ENCODE measurements around the gene RRAS2. TPM values are rescaled to one million over a fixed set of nuclear protein-coding genes. Genes with fewer than 3 reads are reported as not detected.

Gene RRAS2
- polyA plus RNA-seq, 3 donors: 0.19 to 0.31 TPM; not detected in 1

- Mint-ChIP-seq H3K9me3 (no peaks in the 10 kb centered on the region), H3K4me3 (no peak overlapping the region), H3K4me1 (no peaks in the 10 kb centered on the region), H3K36me3 (no peaks in the 10 kb centered on the region), H3K27me3 (ENCODE audit: low read depth in 3 of 3) (peaks cover 1 to 22% (median 4%) of the 10 kb centered on the region in 3 donors), H3K27ac (no peak overlapping the region)
- Histone ChIP-seq H3K79me2 (ENCODE audit: insufficient read depth, low read length) (no peaks in the 10 kb centered on the region), H3K27me3 (ENCODE audit: control insufficient read depth in 2 of 2, insufficient read depth in 2 of 2, low read length in 2 of 2) (peaks cover 2 to 4% of the 10 kb centered on the region in 2 donors), H3K36me3 (replicated peaks in 1 of 2; ENCODE audit: control insufficient read depth in 1 of 2, insufficient read depth in 2 of 2, low read length in 2 of 2) (no peaks in the 10 kb centered on the region), H3K9ac (ENCODE audit: insufficient read depth, low read length, poor library complexity, severe bottlenecking) (no peak overlapping the region), H2AFZ (ENCODE audit: insufficient read depth, low read depth, low read length, poor library complexity, severe bottlenecking) (no peak overlapping the region), H4K20me1 (ENCODE audit: insufficient read depth, low read length) (no peaks in the 10 kb centered on the region), H3K27ac (ENCODE audit: low read depth in 1 of 2, low read length in 2 of 2) (no peak overlapping the region), H3K4me1 (ENCODE audit: control insufficient read depth in 1 of 2, insufficient read depth in 2 of 2, low read length in 2 of 2) (no peaks in the 10 kb centered on the region), H3K9me3 (replicated peaks in 1 of 2; ENCODE audit: control insufficient read depth in 1 of 2, insufficient read depth in 1 of 2, low read length in 2 of 2) (no peaks in the 10 kb centered on the region), H3K4me3 (replicated peaks in 1 of 3; ENCODE audit: low read depth in 2 of 3, low read length in 3 of 3) (no peak overlapping the region), H3K4me2 (replicated peaks; ENCODE audit: extremely low read depth, low read length, poor library complexity, severe bottlenecking) (no peak overlapping the region)
- no peak for DNase-seq
- intact Hi-C loops (cut with micrococcal nuclease): no loop called here
- TF ChIP-seq CTCF (IDR thresholded peaks at IDR 0.05): no peak
Observed at GRCh38 chr11:14396273-14396672, 37.3 kb upstream of the RRAS2 start.

GRCh38 chr11:14393889-14394288 lies 34.9 kb upstream of the RRAS2 start:
- no peaks in the 10 kb centered on the region for H4K20me1 ChIP-seq (ENCODE audit: insufficient read depth, low read length)
- Mint-ChIP-seq H3K27me3 (ENCODE audit: low read depth in 3 of 3) (peaks cover 2 to 15% (median 5%) of the 10 kb centered on the region in 3 donors), H3K27ac (no peak overlapping the region), H3K4me3 (no peak overlapping the region), H3K4me1 (no peaks in the 10 kb centered on the region), H3K9me3 (no peaks in the 10 kb centered on the region), H3K36me3 (no peaks in the 10 kb centered on the region)
- H3K4me3 ChIP-seq (replicated peaks in 1 of 3; ENCODE audit: low read depth in 2 of 3, low read length in 3 of 3): no peak overlapping the region
- H3K27ac ChIP-seq (ENCODE audit: low read depth in 1 of 2, low read length in 2 of 2): no peak overlapping the region
- peaks cover 2 to 3% of the 10 kb centered on the region in 2 donors for H3K27me3 ChIP-seq (ENCODE audit: control insufficient read depth in 2 of 2, insufficient read depth in 2 of 2, low read length in 2 of 2)
- intact Hi-C loops (cut with micrococcal nuclease): no loop called here
- WGBS (ENCODE audit: insufficient coverage): no CpG with 5 or more reads among the region's 6 CpGs
- TF ChIP-seq CTCF (IDR thresholded peaks at IDR 0.05): no peak
- H3K36me3 ChIP-seq (replicated peaks in 1 of 2; ENCODE audit: control insufficient read depth in 1 of 2, insufficient read depth in 2 of 2, low read length in 2 of 2): no peaks in the 10 kb centered on the region
- no peaks in the 10 kb centered on the region for H3K79me2 ChIP-seq (ENCODE audit: insufficient read depth, low read length)
- H3K4me1 ChIP-seq (ENCODE audit: control insufficient read depth in 1 of 2, insufficient read depth in 2 of 2, low read length in 2 of 2): no peaks in the 10 kb centered on the region
- H3K9ac ChIP-seq (ENCODE audit: insufficient read depth, low read length, poor library complexity, severe bottlenecking): no peak overlapping the region
- DNase-seq: no peak
- no peaks in the 10 kb centered on the region for H3K9me3 ChIP-seq (replicated peaks in 1 of 2; ENCODE audit: control insufficient read depth in 1 of 2, insufficient read depth in 1 of 2, low read length in 2 of 2)
- H2AFZ ChIP-seq (ENCODE audit: insufficient read depth, low read depth, low read length, poor library complexity, severe bottlenecking): no peak overlapping the region
- no peak overlapping the region for H3K4me2 ChIP-seq (replicated peaks; ENCODE audit: extremely low read depth, low read length, poor library complexity, severe bottlenecking)

Measured in CD14-positive monocyte (primary cell).